ENCODE measurements around the gene FETUB.
"Not testable (repeated sequence)": the region's sequence is repeated elsewhere in the genome, so short reads cannot be mapped to it uniquely, and the experiment has no call there.

The FETUB gene

GRCh38 chr3:186694288-186695032, 54.3 kb downstream of the FETUB start:
- Histone ChIP-seq H3K4me3 (ENCODE audit: low read length) (no peak overlapping the region), H3K27ac (ENCODE audit: low read length) (no peak overlapping the region), H3K27me3 (ENCODE audit: control insufficient read depth, insufficient read depth, low read length) (no peaks in the 10 kb centered on the region), H3K36me3 (ENCODE audit: control insufficient read depth, insufficient read depth, low read length) (no peaks in the 10 kb centered on the region), H3K4me1 (ENCODE audit: control insufficient read depth, insufficient read depth, low read length) (no peaks in the 10 kb centered on the region), H3K9me3 (ENCODE audit: control insufficient read depth, insufficient read depth, low read length) (no peaks in the 10 kb centered on the region)
- no CpG with 5 or more reads among the region's 6 CpGs for WGBS (ENCODE audit: insufficient coverage, insufficient read length)
- no peak for DNase-seq (ENCODE audit: low read depth, low spot score)

GRCh38 chr3:186696522-186696921, 56.3 kb downstream of the FETUB start:
- H3K36me3 ChIP-seq (ENCODE audit: control insufficient read depth, insufficient read depth, low read length) = no peaks in the 10 kb centered on the region
- no peaks in the 10 kb centered on the region for H3K9me3 ChIP-seq (ENCODE audit: control insufficient read depth, insufficient read depth, low read length)
- H3K4me1 ChIP-seq (ENCODE audit: control insufficient read depth, insufficient read depth, low read length) = no peaks in the 10 kb centered on the region
- no CpG with 5 or more reads among the region's 2 CpGs for WGBS (ENCODE audit: insufficient coverage, insufficient read length)
- H3K4me3 ChIP-seq (ENCODE audit: low read length) = no peak overlapping the region
- no peak for DNase-seq (ENCODE audit: low read depth, low spot score)
- no peaks in the 10 kb centered on the region for H3K27me3 ChIP-seq (ENCODE audit: control insufficient read depth, insufficient read depth, low read length)
- no peak overlapping the region for H3K27ac ChIP-seq (ENCODE audit: low read length)

GRCh38 chr3:186697510-186697909, 57.3 kb downstream of the FETUB start:
- Histone ChIP-seq H3K27ac (ENCODE audit: low read length) (no peak overlapping the region), H3K4me1 (ENCODE audit: control insufficient read depth, insufficient read depth, low read length) (no peaks in the 10 kb centered on the region), H3K36me3 (ENCODE audit: control insufficient read depth, insufficient read depth, low read length) (no peaks in the 10 kb centered on the region), H3K4me3 (ENCODE audit: low read length) (no peak overlapping the region), H3K9me3 (ENCODE audit: control insufficient read depth, insufficient read depth, low read length) (no peaks in the 10 kb centered on the region), H3K27me3 (ENCODE audit: control insufficient read depth, insufficient read depth, low read length) (no peaks in the 10 kb centered on the region)
- no CpG with 5 or more reads among the region's 4 CpGs for WGBS (ENCODE audit: insufficient coverage, insufficient read length)
- no peak for DNase-seq (ENCODE audit: low read depth, low spot score)

- no peaks in the 10 kb centered on the region for H3K4me1 ChIP-seq (ENCODE audit: control insufficient read depth, insufficient read depth, low read length)
These were observed 60.1 kb downstream of the FETUB start for GRCh38 chr3:186700267-186700666.

GRCh38 chr3:186702451-186702850, 62.3 kb downstream of the FETUB start:
- H3K9me3 ChIP-seq (ENCODE audit: control insufficient read depth, insufficient read depth, low read length); H3K27me3 ChIP-seq (ENCODE audit: control insufficient read depth, insufficient read depth, low read length); H3K4me3 ChIP-seq (ENCODE audit: low read length); H3K27ac ChIP-seq (ENCODE audit: low read length); H3K36me3 ChIP-seq (ENCODE audit: control insufficient read depth, insufficient read depth, low read length); H3K4me1 ChIP-seq (ENCODE audit: control insufficient read depth, insufficient read depth, low read length); DNase-seq (ENCODE audit: low read depth, low spot score): not testable (repeated sequence)

More at GRCh38 chr3:186700267-186700666, 60.1 kb downstream of the FETUB start:
- H3K27me3 ChIP-seq (ENCODE audit: control insufficient read depth, insufficient read depth, low read length) = no peaks in the 10 kb centered on the region
- H3K9me3 ChIP-seq (ENCODE audit: control insufficient read depth, insufficient read depth, low read length) = no peaks in the 10 kb centered on the region
- no peak for DNase-seq (ENCODE audit: low read depth, low spot score)
- WGBS (ENCODE audit: insufficient coverage, insufficient read length) = no CpG with 5 or more reads among the region's 3 CpGs
- no peak overlapping the region for H3K4me3 ChIP-seq (ENCODE audit: low read length)
- no peak overlapping the region for H3K27ac ChIP-seq (ENCODE audit: low read length)
- no peaks in the 10 kb centered on the region for H3K36me3 ChIP-seq (ENCODE audit: control insufficient read depth, insufficient read depth, low read length)
